HG03196 (cell line): Measurements from ENCODE around the gene PPM1N.
A peak's percentile ranks its signal among the peaks of the same experiment; 100 is the strongest.
"Not testable (repeated sequence)": the region's sequence is repeated elsewhere in the genome, so short reads cannot be mapped to it uniquely, and the experiment has no call there.

ENCODE experiments used
- ATAC-seq: cut with Tn5 transposase; IDR thresholded peaks from one replicate; pipeline ENCODE4 v1.9.1; 2021; ENCODE audit not compliant: unreplicated experiment

The PPM1N gene

GRCh38 chr19:45508417-45508860, 10.2 kb downstream of the PPM1N start:
- ATAC-seq: no peak

GRCh38 chr19:45508861-45509691, 10.8 kb downstream of the PPM1N start:
- ATAC-seq: no peak

- ATAC-seq: no peak
These were observed 11.4 kb downstream of the PPM1N start for GRCh38 chr19:45509692-45510015.

DNA sequence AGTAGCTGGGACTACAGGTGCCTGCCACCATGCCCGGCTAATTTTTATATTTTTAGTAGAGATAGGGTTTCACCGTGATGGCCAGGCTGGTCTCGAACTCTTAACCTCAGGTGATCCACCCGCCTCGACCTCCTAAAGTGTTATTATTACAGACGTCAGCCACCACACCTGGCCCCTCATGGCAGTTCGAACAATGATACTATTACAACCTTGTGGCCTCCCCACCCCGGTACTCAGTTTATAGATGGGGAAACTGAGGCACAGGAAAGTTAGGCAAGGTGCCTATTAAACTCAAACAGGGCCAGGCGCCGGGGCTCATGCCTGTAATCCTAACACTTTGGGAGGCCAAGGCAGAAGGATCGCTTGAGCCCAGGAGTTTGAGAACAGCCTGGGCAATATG, 12.1 kb downstream of the PPM1N start:
- not testable (repeated sequence) for ATAC-seq

DNA sequence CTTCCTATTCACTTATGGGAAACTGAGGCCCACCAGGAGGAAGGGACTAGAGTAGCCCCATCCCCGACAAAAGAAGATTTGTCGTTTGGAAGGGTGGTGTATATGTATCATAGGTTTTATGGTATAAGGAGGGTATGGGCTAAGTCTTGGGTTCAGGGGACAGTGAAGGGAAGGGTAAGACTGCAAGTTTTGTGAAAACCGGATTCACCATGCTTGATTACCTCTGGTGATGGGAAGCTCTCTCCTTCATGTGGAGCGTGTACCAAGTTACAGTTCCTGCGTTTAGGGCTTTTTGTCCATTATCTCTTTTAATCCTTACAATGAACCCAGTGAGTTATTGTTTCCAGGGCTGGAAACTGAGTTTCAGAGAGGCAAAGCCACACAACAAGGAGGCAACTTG, 12.8 kb downstream of the PPM1N start:
- ATAC-seq: no peak

DNA sequence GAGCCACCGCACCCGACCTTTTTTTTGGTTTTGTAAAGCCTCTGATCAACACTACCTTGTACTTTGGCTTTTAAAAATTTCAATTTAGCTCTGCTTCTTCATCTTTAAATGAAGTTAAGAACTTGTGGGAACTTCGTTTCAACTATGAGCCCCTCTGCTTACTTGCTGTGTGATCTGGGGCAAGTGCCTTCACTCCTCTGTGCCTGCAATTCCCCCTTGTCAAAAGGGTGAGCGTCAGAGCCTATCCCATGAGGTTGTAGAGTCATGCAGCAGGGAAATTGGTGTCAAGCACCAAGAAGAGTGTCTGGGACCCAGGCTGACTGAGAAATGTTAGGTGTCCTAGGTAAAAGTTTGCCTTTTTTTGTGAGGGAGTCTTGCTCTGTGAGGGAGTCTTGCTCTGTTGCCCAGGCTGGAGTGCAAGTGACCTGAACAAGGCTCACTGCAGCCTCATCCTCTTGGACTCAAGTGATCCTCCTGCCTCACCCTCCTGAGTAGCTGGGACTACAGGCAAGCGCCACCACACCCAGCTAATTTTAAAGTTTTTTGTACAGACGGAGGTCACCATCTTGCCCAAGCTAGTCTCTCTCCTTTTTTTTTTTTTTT, 14.7 kb downstream of the PPM1N start:
- ATAC-seq: no peak

DNA sequence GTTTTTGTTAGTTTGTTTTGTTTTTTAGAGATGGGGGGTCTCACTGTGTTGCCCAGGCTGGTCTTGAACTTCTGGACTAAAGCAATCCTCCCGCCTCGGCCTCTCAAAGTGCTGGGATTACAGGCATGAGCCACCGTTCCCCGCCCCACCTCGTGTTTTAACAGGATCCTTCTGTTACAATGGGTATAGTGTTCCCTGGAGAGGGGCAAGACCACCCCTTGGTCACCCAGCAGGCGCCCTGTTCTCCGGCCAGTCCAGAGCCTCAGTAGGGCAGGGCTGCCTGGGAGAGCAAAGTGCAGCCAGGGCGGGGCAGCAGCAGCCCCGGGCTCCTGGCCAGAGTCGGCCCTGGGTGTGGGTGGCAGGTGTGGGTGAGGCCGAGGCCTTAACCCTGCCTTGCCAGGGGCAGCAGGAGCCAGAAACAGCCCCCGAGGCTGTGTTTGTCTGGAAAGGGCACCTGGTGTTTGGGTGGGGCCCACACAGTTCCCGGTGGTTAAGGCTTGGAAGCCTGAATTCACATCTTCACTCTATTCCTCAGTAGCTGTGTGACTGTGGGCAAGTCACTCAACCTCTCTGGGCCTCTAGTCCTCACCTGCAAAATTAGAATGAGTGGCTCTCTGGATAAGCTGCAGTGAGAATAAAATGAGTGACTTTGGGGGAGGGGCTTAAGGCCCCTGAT, 16.3 kb downstream of the PPM1N start:
- ATAC-seq: no peak

- no peak for ATAC-seq
These were observed 16.9 kb downstream of the PPM1N start for GRCh38 chr19:45515081-45515624.

DNA sequence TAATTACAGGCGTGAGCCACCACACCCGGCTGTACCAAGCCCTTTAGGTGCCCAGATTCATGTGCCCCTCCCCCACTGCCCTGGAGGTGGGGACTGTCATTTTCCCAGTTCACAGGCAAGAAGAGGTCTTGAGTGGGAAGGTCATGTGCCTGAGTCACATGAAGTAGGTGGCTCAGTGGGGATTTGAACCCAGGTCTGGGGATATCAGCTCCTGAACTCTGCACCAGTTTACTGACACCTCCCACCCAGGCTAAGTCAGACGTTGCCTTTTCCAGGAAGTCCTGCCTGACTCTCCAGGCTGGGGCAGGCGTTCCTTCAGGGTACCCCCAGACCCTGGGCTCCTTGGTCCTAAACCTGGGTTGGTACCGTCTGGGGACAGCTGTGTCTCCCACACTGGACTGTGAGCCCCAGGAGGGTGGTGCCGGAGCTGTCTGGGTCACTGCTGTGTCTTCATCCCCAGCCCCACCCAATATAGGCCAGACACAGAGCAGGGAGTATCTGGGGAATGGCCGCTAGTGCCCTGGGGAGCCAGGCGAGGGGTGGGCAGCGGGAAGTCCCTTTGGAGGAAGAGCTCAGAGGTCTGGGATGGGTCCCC, 17.7 kb downstream of the PPM1N start:
- ATAC-seq: no peak

DNA sequence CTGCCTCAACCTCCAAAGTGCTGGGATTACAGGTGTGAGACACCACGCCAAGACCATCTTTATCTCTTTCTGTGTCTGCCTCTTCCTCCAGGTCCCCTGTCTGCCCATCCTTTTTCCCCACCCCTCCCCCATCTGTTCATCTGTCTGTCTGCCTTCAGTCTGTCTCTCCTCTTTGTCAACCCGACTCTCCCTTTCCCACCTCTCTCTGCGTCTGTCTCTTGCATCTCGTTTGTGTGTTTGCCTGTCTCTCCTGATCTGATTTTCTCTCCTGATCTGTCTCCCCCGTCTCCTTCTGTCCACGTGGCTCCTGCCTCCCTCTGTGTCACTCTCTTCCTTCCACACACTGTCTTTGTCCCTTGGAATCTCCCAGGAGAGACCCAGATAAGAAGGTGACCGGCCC, 19.0 kb downstream of the PPM1N start:
- ATAC-seq: no peak

DNA sequence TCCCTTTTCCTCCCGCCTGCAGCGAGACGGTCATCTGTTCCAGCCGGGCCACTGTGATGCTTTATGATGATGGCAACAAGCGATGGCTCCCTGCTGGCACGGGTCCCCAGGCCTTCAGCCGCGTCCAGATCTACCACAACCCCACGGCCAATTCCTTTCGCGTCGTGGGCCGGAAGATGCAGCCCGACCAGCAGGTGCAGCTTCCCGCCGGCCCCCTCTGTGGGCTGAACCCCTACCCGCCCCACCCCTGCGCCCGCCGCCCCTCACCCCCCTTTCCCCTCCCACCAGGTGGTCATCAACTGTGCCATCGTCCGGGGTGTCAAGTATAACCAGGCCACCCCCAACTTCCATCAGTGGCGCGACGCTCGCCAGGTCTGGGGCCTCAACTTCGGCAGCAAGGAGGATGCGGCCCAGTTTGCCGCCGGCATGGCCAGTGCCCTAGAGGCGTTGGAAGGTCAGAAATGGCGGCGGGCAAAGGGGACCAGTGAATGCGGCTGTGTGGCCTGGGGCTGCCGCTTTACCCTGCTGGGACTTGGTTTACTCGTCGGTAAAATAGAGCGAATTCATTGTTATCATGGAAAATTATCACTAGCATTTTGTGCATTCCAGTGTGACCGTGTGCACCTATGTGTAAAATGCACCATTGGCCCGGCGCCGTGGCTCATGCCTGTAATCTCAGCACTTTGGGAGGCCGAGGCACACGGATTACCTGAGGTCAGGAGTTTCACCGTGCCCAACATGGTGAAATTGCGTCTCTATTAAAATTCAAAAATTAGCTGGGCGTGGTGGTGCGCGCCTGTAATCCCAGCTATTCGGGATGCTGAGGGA, 19.6 kb downstream of the PPM1N start:
- ATAC-seq: no peak

- no peak for ATAC-seq
These were observed 20.2 kb downstream of the PPM1N start for GRCh38 chr19:45518469-45518826.

DNA sequence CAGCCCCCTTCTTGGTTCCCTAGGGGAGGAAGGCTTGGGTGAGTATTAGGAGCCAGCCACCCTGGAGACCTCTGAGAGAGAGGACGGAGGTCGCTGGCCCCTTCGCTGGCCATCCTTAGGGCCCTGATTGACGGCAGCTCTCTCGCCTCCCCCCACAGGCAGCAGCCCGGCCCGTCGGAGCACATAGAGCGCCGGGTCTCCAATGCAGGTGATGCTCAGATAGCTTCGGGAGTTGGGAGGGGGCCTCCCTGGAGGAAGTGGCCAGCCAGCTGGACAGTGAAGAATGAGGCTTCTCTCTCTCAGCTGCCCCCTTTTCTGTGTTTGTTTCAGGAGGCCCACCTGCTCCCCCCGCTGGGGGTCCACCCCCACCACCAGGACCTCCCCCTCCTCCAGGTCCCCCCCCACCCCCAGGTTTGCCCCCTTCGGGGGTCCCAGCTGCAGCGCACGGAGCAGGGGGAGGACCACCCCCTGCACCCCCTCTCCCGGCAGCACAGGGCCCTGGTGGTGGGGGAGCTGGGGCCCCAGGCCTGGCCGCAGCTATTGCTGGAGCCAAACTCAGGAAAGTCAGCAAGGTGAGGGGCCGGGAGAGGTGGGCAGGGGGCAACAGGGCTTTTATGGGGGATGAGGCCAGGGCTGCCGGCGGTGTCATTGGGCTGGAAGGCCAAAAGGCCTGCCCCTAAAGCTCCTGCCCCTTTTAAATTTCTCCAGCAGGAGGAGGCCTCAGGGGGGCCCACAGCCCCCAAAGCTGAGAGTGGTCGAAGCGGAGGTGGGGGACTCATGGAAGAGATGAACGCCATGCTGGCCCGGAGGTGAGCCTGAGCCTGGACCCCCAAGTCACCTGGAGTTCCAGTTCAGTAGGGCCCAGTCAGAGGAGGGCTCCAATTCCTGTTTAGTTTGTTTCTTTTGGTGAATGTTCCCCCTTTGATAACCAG, 24.0 kb downstream of the PPM1N start:
- no peak for ATAC-seq

DNA sequence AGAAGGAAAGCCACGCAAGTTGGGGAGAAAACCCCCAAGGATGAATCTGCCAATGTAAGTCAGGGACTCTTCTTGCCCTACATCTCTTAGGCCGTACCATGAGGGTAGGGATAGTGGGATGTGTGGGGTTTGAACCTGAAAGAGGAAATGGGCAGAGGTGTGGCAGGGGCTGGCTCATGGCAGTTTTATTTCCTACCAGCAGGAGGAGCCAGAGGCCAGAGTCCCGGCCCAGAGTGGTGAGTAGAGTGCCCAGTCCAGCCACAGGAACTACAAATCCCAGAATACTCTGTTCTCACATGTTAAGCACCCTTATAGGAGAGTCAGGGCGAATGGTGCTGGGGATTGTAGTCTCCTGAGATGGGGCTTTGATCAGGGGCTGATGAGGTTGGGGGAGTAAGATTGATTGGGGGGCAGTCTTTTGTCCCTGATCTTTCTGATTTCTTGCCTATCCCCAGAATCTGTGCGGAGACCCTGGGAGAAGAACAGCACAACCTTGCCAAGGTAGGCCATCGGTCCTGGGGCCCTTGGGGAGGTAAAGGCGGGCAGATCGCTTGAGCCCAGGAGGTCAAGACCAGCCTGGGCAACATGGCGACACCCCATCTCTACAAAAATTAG, 25.5 kb downstream of the PPM1N start:
- ATAC-seq: peak; percentile 65

GRCh38 chr19:45524575-45525129, 26.4 kb downstream of the PPM1N start:
- ATAC-seq: no peak

DNA sequence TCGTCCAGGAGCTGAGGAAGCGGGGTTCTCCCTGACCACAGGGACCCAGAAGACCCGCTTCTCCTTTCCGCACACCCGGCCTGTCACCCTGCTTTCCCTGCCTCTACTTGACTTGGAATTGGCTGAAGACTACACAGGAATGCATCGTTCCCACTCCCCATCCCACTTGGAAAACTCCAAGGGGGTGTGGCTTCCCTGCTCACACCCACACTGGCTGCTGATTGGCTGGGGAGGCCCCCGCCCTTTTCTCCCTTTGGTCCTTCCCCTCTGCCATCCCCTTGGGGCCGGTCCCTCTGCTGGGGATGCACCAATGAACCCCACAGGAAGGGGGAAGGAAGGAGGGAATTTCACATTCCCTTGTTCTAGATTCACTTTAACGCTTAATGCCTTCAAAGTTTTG, 27.9 kb downstream of the PPM1N start:
- no peak for ATAC-seq

DNA sequence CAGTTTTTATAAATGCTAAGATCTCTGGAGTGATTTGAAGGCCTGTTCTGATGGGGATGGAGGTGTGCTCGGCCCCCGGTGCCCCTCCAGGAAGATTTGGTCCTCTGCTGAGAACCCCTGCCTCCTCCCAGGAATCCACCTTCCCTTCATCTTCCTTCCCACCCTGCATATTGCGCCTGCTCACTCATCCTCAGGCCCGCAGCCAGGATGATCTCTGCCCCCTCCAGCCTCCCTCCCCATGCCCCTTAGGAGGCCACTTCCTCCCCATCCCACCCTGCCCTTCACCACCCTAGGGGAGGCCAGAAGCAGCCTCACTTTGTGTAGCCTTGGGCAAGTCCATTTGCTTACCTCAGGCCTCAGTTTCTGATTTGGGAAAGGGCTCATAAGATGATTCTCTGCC, 28.7 kb downstream of the PPM1N start:
- no peak for ATAC-seq

GRCh38 chr19:45527731-45528130, 29.5 kb downstream of the PPM1N start:
- no peak for ATAC-seq

DNA sequence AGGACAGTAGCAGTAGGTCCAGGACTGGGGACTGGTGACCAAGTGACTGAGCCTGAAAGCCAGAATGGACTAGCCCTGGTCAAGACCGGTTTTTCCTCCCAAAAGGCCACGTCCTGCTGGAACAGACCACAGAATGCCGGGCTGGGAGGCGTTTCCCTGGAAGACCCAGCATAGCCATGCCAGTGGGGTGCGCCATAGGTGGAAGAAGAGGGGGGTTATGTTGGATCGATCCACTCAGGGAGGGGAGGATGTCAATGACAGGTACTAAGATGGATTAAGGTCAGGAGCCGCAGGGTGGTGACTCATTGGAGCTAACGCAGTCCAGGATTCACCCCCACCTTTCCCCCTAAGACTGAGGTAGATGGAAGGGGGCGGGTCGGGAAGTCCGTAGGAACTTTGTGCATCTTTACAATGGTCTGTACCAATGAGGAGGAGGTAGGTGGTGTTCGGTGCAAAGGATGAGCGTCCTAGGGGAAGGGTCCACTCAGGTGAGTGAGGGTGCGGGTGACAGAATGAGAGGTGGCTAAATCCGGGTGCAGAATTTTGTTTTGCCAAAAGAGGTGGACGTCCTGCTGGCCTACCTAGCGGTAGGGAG, 30.0 kb downstream of the PPM1N start:
- no peak for ATAC-seq
